HepG2 (cell line): Measurements from ENCODE around the gene TRIO. TPM values are rescaled to one million over a fixed set of nuclear protein-coding genes. Genes with fewer than 3 reads are reported as not detected.

Source experiments
- ATAC-seq: fragments of 200-7000 bp; cut with Tn5 transposase; 3 replicates; pipeline ENCODE4 v1.9.1; 2020; ENCODE audit warnings: mild to moderate bottlenecking, moderate library complexity
- BruUV-seq: library from RNA; stranded (reverse); fragments of 400-500 nt; replicated peaks from 2 replicates; lab custom pipeline; 2021; lab: Mats Ljungman, UMichigan
- CTCF ChIA-PET: fragments of 300-600 bp; formaldehyde crosslinking; extraction: SDS; loops from one replicate; lab custom pipeline; 2021; ENCODE audit warnings: low total read pairs, inconsistent platforms, low intra/inter-chr PET ratio; lab: Yijun Ruan, JAX
- POLR2A ChIA-PET: fragments of 350-600 bp; sonication (Branson Sonifier 250); formaldehyde crosslinking; loops from one replicate; lab custom pipeline; 2020; ENCODE audit warnings: antibody characterized with exemption, inconsistent platforms; lab: Yijun Ruan, JAX
- DNase-seq: peaks from one replicate; pipeline ENCODE4 v3.0.0-alpha.2; 2015; ENCODE audit warnings: low spot score
- FAIRE-seq: peaks from 3 replicates; lab custom pipeline; 2011; peaks lifted over from hg19 to GRCh38; lab: Jason Lieb, UNC
- H2AFZ ChIP-seq: one replicate; pipeline ENCODE4 v1.6.1; 2011; ENCODE audit warnings: low read length, inconsistent platforms
- H3K27ac ChIP-seq: fragments of 300-600 bp; 3 replicates; pipeline ENCODE4 v1.8.0; 2011; ENCODE audit warnings: mixed run types, mild to moderate bottlenecking, mixed read lengths, low read length, inconsistent platforms; ENCODE audit not compliant: insufficient read depth; ENCODE audit errors: extremely low read length
- H3K27me3 ChIP-seq, 2 experiments: fragments of 200-600 bp in 1 of 2; 2 replicates in 1 of 2; 3 replicates in 1 of 2; pipeline versions ENCODE4 v1.6.0 to v1.8.0; 2011; ENCODE audit warnings: low read length in 2 of 2, mild to moderate bottlenecking in 2 of 2, moderate library complexity in 2 of 2, inconsistent platforms in 1 of 2; ENCODE audit not compliant: insufficient read depth in 2 of 2, control insufficient read depth in 1 of 2
- H3K36me3 ChIP-seq, 2 experiments: fragments of 200-600 bp in 1 of 2; replicated peaks in 1 of 2; 2 replicates in 1 of 2; 3 replicates in 1 of 2; pipeline versions ENCODE4 v1.5.1 to v1.8.0; 2011; ENCODE audit warnings: low read length in 2 of 2, inconsistent platforms in 1 of 2; ENCODE audit not compliant: insufficient read depth in 2 of 2, control insufficient read depth in 1 of 2
- H3K4me1 ChIP-seq: 2 replicates; pipeline ENCODE4 v1.5.1; 2012; ENCODE audit warnings: low read length, inconsistent platforms; ENCODE audit not compliant: insufficient read depth
- H3K4me2 ChIP-seq: 2 replicates; pipeline ENCODE4 v1.6.0; 2011; ENCODE audit warnings: low read depth, low read length, inconsistent platforms
- H3K4me3 ChIP-seq, 3 experiments: fragments of 200-600 bp in 1 of 3; sonication (generic), shearing (Covaris generic) in 1 of 3; replicated peaks in 1 of 3; 2 replicates each; pipeline ENCODE4 v1.5.1; 2011 to 2016; ENCODE audit warnings: low read length in 3 of 3, inconsistent platforms in 2 of 3, low read depth in 2 of 3, mild to moderate bottlenecking in 2 of 3, control low read depth in 1 of 3, mixed read lengths in 1 of 3; ENCODE audit not compliant: insufficient read depth in 1 of 3
- H3K79me2 ChIP-seq: one replicate; pipeline ENCODE4 v1.6.1; 2011; ENCODE audit warnings: low read length, inconsistent platforms; ENCODE audit not compliant: insufficient read depth
- H3K9ac ChIP-seq: 2 replicates; pipeline ENCODE4 v1.6.0; 2011; ENCODE audit warnings: mild to moderate bottlenecking, low read depth, low read length, inconsistent platforms; ENCODE audit not compliant: insufficient read depth
- H3K9me3 ChIP-seq: 2 replicates; pipeline ENCODE4 v1.5.1; 2012; ENCODE audit warnings: mild to moderate bottlenecking, low read length
- H4K20me1 ChIP-seq: 2 replicates; pipeline ENCODE4 v1.6.0; 2011; ENCODE audit warnings: inconsistent platforms, mild to moderate bottlenecking, low read length, moderate library complexity; ENCODE audit not compliant: insufficient read depth
- DNMT3B ChIP-seq: conservative IDR thresholded peaks from 2 replicates; pipeline ENCODE4 v1.6.1; 2016; ENCODE audit warnings: missing biosample characterization, control low read depth
- ELK4 ChIP-seq: sonication (generic); formaldehyde crosslinking; IDR thresholded peaks from 2 replicates; pipeline ENCODE4 v1.9.0; 2021; ENCODE audit warnings: missing genetic modification reagents, borderline replicate concordance
- GTF3A ChIP-seq: sonication (generic); formaldehyde crosslinking; conservative IDR thresholded peaks from 2 replicates; pipeline ENCODE4 v1.4.0; 2020; ENCODE audit warnings: mild to moderate bottlenecking, missing genetic modification reagents
- HNF4A ChIP-seq: sonication (generic); formaldehyde crosslinking; IDR thresholded peaks from 2 replicates; pipeline ENCODE4 v1.4.0; 2020; ENCODE audit warnings: missing genetic modification reagents
- KAT8 ChIP-seq: IDR thresholded peaks from 2 replicates; pipeline ENCODE4 v1.6.1; 2016; ENCODE audit warnings: missing genetic modification reagents, missing compliant biosample characterization
- MTF1 ChIP-seq: sonication (generic); formaldehyde crosslinking; IDR thresholded peaks from 2 replicates; pipeline ENCODE4 v1.5.0; 2020; ENCODE audit warnings: missing genetic modification reagents
- NRL ChIP-seq: sonication (generic); formaldehyde crosslinking; IDR thresholded peaks from 2 replicates; pipeline ENCODE4 v1.5.0; 2020; ENCODE audit warnings: missing genetic modification reagents, mild to moderate bottlenecking, moderate library complexity, borderline replicate concordance
- PTBP1 ChIP-seq: fragments of 200-400 bp; formaldehyde crosslinking; IDR thresholded peaks from 2 replicates; pipeline ENCODE4 v1.6.1; 2018; ENCODE audit warnings: low read length, low read depth; ENCODE audit not compliant: poor library complexity, severe bottlenecking
- SNAPC4 ChIP-seq: sonication (generic); formaldehyde crosslinking; IDR thresholded peaks from 2 replicates; pipeline ENCODE4 v1.4.0; 2020; ENCODE audit warnings: mild to moderate bottlenecking, missing genetic modification reagents
- SRSF1 ChIP-seq: fragments of 200-400 bp; formaldehyde crosslinking; optimal IDR thresholded peaks from 2 replicates; pipeline ENCODE3; 2017; ENCODE audit warnings: mild to moderate bottlenecking, low read depth, low read length, moderate library complexity
- STAT6 ChIP-seq: sonication (generic); formaldehyde crosslinking; IDR thresholded peaks from 2 replicates; pipeline ENCODE4 v1.4.0; 2020; ENCODE audit warnings: missing genetic modification reagents, mild to moderate bottlenecking, borderline replicate concordance
- ZBTB39 ChIP-seq: sonication (generic); formaldehyde crosslinking; IDR thresholded peaks from 2 replicates; pipeline ENCODE4 v1.5.0; 2020; ENCODE audit warnings: missing genetic modification reagents
- ZKSCAN1 ChIP-seq: fragments of 150-350 bp; IDR thresholded peaks from 2 replicates; pipeline ENCODE4 v1.6.1; 2014; ENCODE audit warnings: low read length
- ZNF30 ChIP-seq: sonication (generic); formaldehyde crosslinking; IDR thresholded peaks from 2 replicates; pipeline ENCODE4 v1.5.0; 2020; ENCODE audit warnings: mild to moderate bottlenecking, missing genetic modification reagents
- in situ Hi-C: cut with HindIII; loops from 2 replicates; pipeline ENCODE4 v1.10.0; 2017; ENCODE audit warnings: low pct_unique_long_range_greater_than_20kb; ENCODE audit not compliant: extremely low pct_ligation_motif_present
- intact Hi-C: fragments of 100-400 bp; cut with micrococcal nuclease; formaldehyde crosslinking; loops from one replicate; pipeline ENCODE4 v1.10.0; 2022; ENCODE audit not compliant: unreplicated experiment
- polyA plus RNA-seq, 8 experiments: library from polyadenylated mRNA; depleted of rRNA in 3 of 8; stranded (reverse) in 7 of 8; unstranded in 1 of 8; fragments of >200 nt; fragmentation: Illumina TruSeq in 4 of 8; extraction: Trizol in 4 of 8; gene quantifications; 2 replicates each; pipeline versions ENCODE4 v1.2.1 to v1.2.3, GENCODE V29; 2011 to 2016; ENCODE audit warnings: low read depth in 4 of 8, missing spikeins in 1 of 8, mixed read lengths in 1 of 8; ENCODE audit not compliant: insufficient read depth in 1 of 8
- total RNA-seq, 5 experiments: library from RNA; depleted of rRNA; stranded (reverse); fragments of >200 nt; fragmentation: Illumina TruSeq; extraction: Trizol; gene quantifications; 2 replicates each; pipeline ENCODE4 v1.2.3, GENCODE V29; 2016; ENCODE audit warnings: low read depth in 1 of 5

TRIO gene
- total and polyA plus RNA-seq, 2 of the 13 experiments (the other 11 are each of a cell fraction or from before 2014, with no cell fraction given), result 45.2 to 45.9 TPM

- ChIA-PET POLR2A (no interaction called here), CTCF (no interaction called here)
- H3K4me2 ChIP-seq, result no peak overlapping the region
- DNase-seq (no peak), ATAC-seq (no peak), FAIRE-seq (no peak)
- H3K79me2 ChIP-seq, result no peaks in the 10 kb centered on the region
- H3K27me3 ChIP-seq, result no peaks in the 10 kb centered on the region
- no peak overlapping the region for H2AFZ ChIP-seq
- H3K9me3 ChIP-seq, result no peaks in the 10 kb centered on the region
- no peak overlapping the region for H3K9ac ChIP-seq
- in situ Hi-C loops, result no loop called here
- H3K27ac ChIP-seq, result no peak overlapping the region
- no peaks in the 10 kb centered on the region for H3K4me1 ChIP-seq
- intact Hi-C loops, result no loop called here
- 0 out of 2 replicates have a peak, but pooled peaks cover 4% of the 10 kb centered on the region for H4K20me1 ChIP-seq
- no TSS peak for BruUV-seq
- H3K4me3 ChIP-seq, result no peak overlapping the region
- H3K36me3 ChIP-seq, result peaks cover 15 to 81% of the 10 kb centered on the region in 2 experiments
- TF ChIP-seq KAT8 (CRISPR knock-in tag) (no peak), DNMT3B (CRISPR knock-in tag) (no peak), ELK4 (CRISPR knock-in tag) (no peak), MTF1 (CRISPR knock-in tag) (no peak), PTBP1 (no peak), ZBTB39 (CRISPR knock-in tag) (no peak), SRSF1 (no peak), ZKSCAN1 (no peak), SNAPC4 (no peak), GTF3A (CRISPR knock-in tag) (no peak), ZNF30 (CRISPR knock-in tag) (no peak), STAT6 (no peak), NRL (CRISPR knock-in tag) (no peak), HNF4A (no peak)
These were observed 166.1 kb downstream of the TRIO start for GRCh38 chr5:14309199-14309598.
